Tibial artery (tissue), 4 donors: ENCODE results near the gene NLK.
"Not testable (repeated sequence)": the region's sequence is repeated elsewhere in the genome, so short reads cannot be mapped to it uniquely, and the experiment has no call there.

Experiments used
- DNase-seq, 2 donors: peaks; one replicate each; pipeline ENCODE4 v3.0.0-alpha.2; 2019
- H3K27ac ChIP-seq, 2 donors: fragments of 200-600 bp; sonication (generic) in 1 of 2; 1 replicate in 1 of 2; 2 replicates in 1 of 2; pipeline ENCODE4 v1.5.1; 2018 to 2019; ENCODE audit warnings: mild to moderate bottlenecking in 1 of 2
- H3K27me3 ChIP-seq, 2 donors: fragments of 200-600 bp; sonication (generic) in 1 of 2; one replicate each; pipeline versions ENCODE4 v1.5.1 to v1.6.0; 2016 to 2019
- H3K36me3 ChIP-seq, 3 donors: fragments of 200-600 bp; sonication (generic) in 2 of 3; one replicate each; pipeline ENCODE4 v1.5.1; 2016 to 2019; ENCODE audit warnings: mild to moderate bottlenecking in 2 of 3
- H3K4me1 ChIP-seq, 4 donors: fragments of 200-600 bp; sonication (generic) in 2 of 4; 1 replicate in 3 of 4; 2 replicates in 1 of 4; pipeline ENCODE4 v1.5.1; 2016 to 2019
- H3K4me3 ChIP-seq, 2 donors: fragments of 200-600 bp; sonication (generic) in 1 of 2; 1 replicate in 1 of 2; 2 replicates in 1 of 2; pipeline ENCODE4 v1.5.1; 2018 to 2019; ENCODE audit warnings: mild to moderate bottlenecking in 2 of 2
- H3K9me3 ChIP-seq, 3 donors: fragments of 200-600 bp; sonication (generic) in 1 of 3; one replicate each; pipeline ENCODE4 v1.5.1; 2016 to 2019
- CTCF ChIP-seq, 2 experiments: fragments of 200-600 bp in 1 of 2; fragments of 450-650 bp in 1 of 2; IDR thresholded peaks; one replicate each; pipeline ENCODE4 v1.5.1; 2017 to 2019; ENCODE audit warnings: antibody characterized with exemption in 2 of 2, mild to moderate bottlenecking in 1 of 2, moderate library complexity in 1 of 2
- intact Hi-C: fragments of 100-400 bp; cut with DNase I; formaldehyde crosslinking; loops from one replicate; pipeline ENCODE4 v1.15.0; 2023; ENCODE audit warnings: low total_unique reads

The NLK gene

GRCh38 chr17:28239271-28239624 is 196.8 kb downstream of the NLK start:
- H3K9me3 ChIP-seq = no peaks in the 10 kb centered on the region
- H3K4me3 ChIP-seq = no peak overlapping the region
- no peak for TF ChIP-seq CTCF (IDR thresholded peaks at IDR 0.05)
- peaks cover 0 to 6% (median 0%) of the 10 kb centered on the region in 4 donors for H3K4me1 ChIP-seq
- H3K27ac ChIP-seq = no peak overlapping the region
- H3K36me3 ChIP-seq = no peaks in the 10 kb centered on the region
- peaks cover 0 to 3% of the 10 kb centered on the region in 2 donors for H3K27me3 ChIP-seq
- intact Hi-C loops = no loop called here
- no peak for DNase-seq

- intact Hi-C loops = no loop called here
- TF ChIP-seq CTCF (IDR thresholded peaks at IDR 0.05) = no peak
- no peak for DNase-seq
- Histone ChIP-seq H3K27me3 (peaks cover 0 to 3% of the 10 kb centered on the region in 2 donors), H3K4me3 (no peak overlapping the region), H3K9me3 (no peaks in the 10 kb centered on the region), H3K4me1 (no peaks in the 10 kb centered on the region), H3K27ac (no peak overlapping the region), H3K36me3 (no peaks in the 10 kb centered on the region)
These were observed 198.3 kb downstream of the NLK start for GRCh38 chr17:28240688-28241340.

GRCh38 chr17:28242791-28243190 is 200.3 kb downstream of the NLK start:
- H3K27me3 ChIP-seq = peaks cover 0 to 3% of the 10 kb centered on the region in 2 donors
- no peaks in the 10 kb centered on the region for H3K4me1 ChIP-seq
- no peak for TF ChIP-seq CTCF (IDR thresholded peaks at IDR 0.05)
- H3K36me3 ChIP-seq = no peaks in the 10 kb centered on the region
- H3K27ac ChIP-seq = no peak overlapping the region
- H3K9me3 ChIP-seq = no peaks in the 10 kb centered on the region
- intact Hi-C loops = no loop called here
- DNase-seq = no peak
- no peak overlapping the region for H3K4me3 ChIP-seq

- H3K27me3 ChIP-seq, intact Hi-C loops, DNase-seq, H3K27ac ChIP-seq, H3K36me3 ChIP-seq, H3K4me1 ChIP-seq, H3K9me3 ChIP-seq, H3K4me3 ChIP-seq: not testable (repeated sequence)
These were observed 200.8 kb downstream of the NLK start for GRCh38 chr17:28243268-28243667.

GRCh38 chr17:28244446-28244845 is 202.0 kb downstream of the NLK start:
- no peak for TF ChIP-seq CTCF (IDR thresholded peaks at IDR 0.05)
- Histone ChIP-seq H3K4me3 (no peak overlapping the region), H3K27me3 (peaks cover 0 to 11% of the 10 kb centered on the region in 2 donors), H3K36me3 (no peaks in the 10 kb centered on the region), H3K9me3 (no peaks in the 10 kb centered on the region), H3K4me1 (no peaks in the 10 kb centered on the region), H3K27ac (no peak overlapping the region)
- intact Hi-C loops = no loop called here
- DNase-seq = no peak
